SU-DHL-6 (cell line): Measurements from ENCODE around the gene BCL2L1.

Experiments used
- H2AFZ ChIP-seq: fragments of 200-600 bp; sonication (generic); 2 replicates; pipeline ENCODE4 v1.6.1; 2014; ENCODE audit warnings: low read depth, mild to moderate bottlenecking, moderate library complexity, mixed read lengths, antibody characterized with exemption, low read length; ENCODE audit not compliant: severe bottlenecking
- H3F3A ChIP-seq: fragments of 200-600 bp; shearing (Covaris generic); 2 replicates; pipeline ENCODE4 v1.6.0; 2016; ENCODE audit warnings: antibody characterized with exemption, mild to moderate bottlenecking; ENCODE audit not compliant: insufficient read depth
- H3K27ac ChIP-seq: fragments of 200-600 bp; sonication (generic); 2 replicates; pipeline ENCODE4 v1.5.1; 2016; ENCODE audit warnings: low read depth, mild to moderate bottlenecking, low read length, moderate library complexity, mixed read lengths
- H3K27me3 ChIP-seq: fragments of 200-600 bp; sonication (generic), shearing (Covaris generic); 2 replicates; pipeline ENCODE4 v1.6.0; 2014; ENCODE audit warnings: mild to moderate bottlenecking, low read length
- H3K36me3 ChIP-seq: fragments of 200-600 bp; sonication (generic); 2 replicates; pipeline ENCODE4 v1.6.1; 2014; ENCODE audit warnings: mild to moderate bottlenecking, low read length, mixed read lengths
- H3K4me2 ChIP-seq: fragments of 300-600, 200-600 bp; shearing (Covaris generic), sonication (generic); 2 replicates; pipeline ENCODE4 v1.6.0; 2014; ENCODE audit warnings: low read length, low read depth, mild to moderate bottlenecking; ENCODE audit not compliant: poor library complexity, severe bottlenecking
- H3K4me3 ChIP-seq: fragments of 200-600 bp; sonication (generic); 2 replicates; pipeline ENCODE4 v1.5.1; 2014; ENCODE audit warnings: antibody characterized with exemption, low read length, mild to moderate bottlenecking, mixed read lengths; ENCODE audit not compliant: insufficient read depth, poor library complexity, severe bottlenecking
- H3K79me2 ChIP-seq: fragments of 200-600 bp; sonication (generic); 2 replicates; pipeline ENCODE4 v1.6.1; 2014; ENCODE audit warnings: mild to moderate bottlenecking, low read length, moderate library complexity; ENCODE audit not compliant: insufficient read depth
- H3K9ac ChIP-seq: fragments of 200-600 bp; sonication (generic); 2 replicates; pipeline ENCODE4 v1.7.0; 2014; ENCODE audit warnings: mild to moderate bottlenecking, low read length
- H3K9me2 ChIP-seq: fragments of 200-600 bp; sonication (generic); replicated peaks from 2 replicates; pipeline ENCODE4 v1.6.1; 2014; ENCODE audit warnings: low read length; ENCODE audit not compliant: insufficient read depth
- H3K9me3 ChIP-seq: fragments of 200-600 bp; sonication (generic); 2 replicates; pipeline ENCODE4 v1.6.1; 2014; ENCODE audit warnings: low read length, mixed read lengths; ENCODE audit not compliant: insufficient read depth
- H4K20me1 ChIP-seq: fragments of 200-600 bp; sonication (generic); 2 replicates; pipeline ENCODE4 v1.6.1; 2014; ENCODE audit warnings: low read depth, mild to moderate bottlenecking, antibody characterized with exemption, low read length, moderate library complexity, mixed read lengths
- EZH2phosphoT487 ChIP-seq: fragments of 200-600 bp; sonication (generic), shearing (Covaris generic); conservative IDR thresholded peaks from 2 replicates; pipeline ENCODE4 v1.6.1; 2018; ENCODE audit warnings: mild to moderate bottlenecking, antibody characterized with exemption, low read length, moderate library complexity, mixed read lengths
- TF ChIP-seq, protein P1 (sequence below): fragments of 200-600 bp; sonication (generic); IDR thresholded peaks from one replicate; pipeline ENCODE4 v1.5.1; 2017; ENCODE audit warnings: antibody characterized with exemption, mild to moderate bottlenecking, low read length, moderate library complexity; ENCODE audit not compliant: insufficient read depth, poor library complexity, severe bottlenecking

Gene BCL2L1

GRCh38 chr20:31676609-31676989 lies 46.1 kb downstream of the BCL2L1 start:
- Histone ChIP-seq H2AFZ (no peak overlapping the region), H3K27ac (no peak overlapping the region), H3K36me3 (no peaks in the 10 kb centered on the region), H3K4me3 (no peak overlapping the region), H4K20me1 (no peaks in the 10 kb centered on the region), H3K4me2 (no peak overlapping the region), H3K9me2 (no peaks in the 10 kb centered on the region), H3K9me3 (no peaks in the 10 kb centered on the region), H3F3A (no peaks in the 10 kb centered on the region), H3K27me3 (no peaks in the 10 kb centered on the region), H3K79me2 (no peaks in the 10 kb centered on the region), H3K9ac (no peak overlapping the region)
- TF ChIP-seq EZH2phosphoT487 = no peak
- TF ChIP-seq, protein P1, sequence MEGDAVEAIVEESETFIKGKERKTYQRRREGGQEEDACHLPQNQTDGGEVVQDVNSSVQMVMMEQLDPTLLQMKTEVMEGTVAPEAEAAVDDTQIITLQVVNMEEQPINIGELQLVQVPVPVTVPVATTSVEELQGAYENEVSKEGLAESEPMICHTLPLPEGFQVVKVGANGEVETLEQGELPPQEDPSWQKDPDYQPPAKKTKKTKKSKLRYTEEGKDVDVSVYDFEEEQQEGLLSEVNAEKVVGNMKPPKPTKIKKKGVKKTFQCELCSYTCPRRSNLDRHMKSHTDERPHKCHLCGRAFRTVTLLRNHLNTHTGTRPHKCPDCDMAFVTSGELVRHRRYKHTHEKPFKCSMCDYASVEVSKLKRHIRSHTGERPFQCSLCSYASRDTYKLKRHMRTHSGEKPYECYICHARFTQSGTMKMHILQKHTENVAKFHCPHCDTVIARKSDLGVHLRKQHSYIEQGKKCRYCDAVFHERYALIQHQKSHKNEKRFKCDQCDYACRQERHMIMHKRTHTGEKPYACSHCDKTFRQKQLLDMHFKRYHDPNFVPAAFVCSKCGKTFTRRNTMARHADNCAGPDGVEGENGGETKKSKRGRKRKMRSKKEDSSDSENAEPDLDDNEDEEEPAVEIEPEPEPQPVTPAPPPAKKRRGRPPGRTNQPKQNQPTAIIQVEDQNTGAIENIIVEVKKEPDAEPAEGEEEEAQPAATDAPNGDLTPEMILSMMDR = no peak

GRCh38 chr20:31675828-31676608 lies 46.6 kb downstream of the BCL2L1 start:
- no peaks in the 10 kb centered on the region for H3K27me3 ChIP-seq
- no peak overlapping the region for H2AFZ ChIP-seq
- no peak overlapping the region for H3K4me3 ChIP-seq
- H3K9me3 ChIP-seq = no peaks in the 10 kb centered on the region
- no peaks in the 10 kb centered on the region for H3K36me3 ChIP-seq
- H3K9me2 ChIP-seq = no peaks in the 10 kb centered on the region
- no peak overlapping the region for H3K9ac ChIP-seq
- H3K27ac ChIP-seq = no peak overlapping the region
- no peaks in the 10 kb centered on the region for H3F3A ChIP-seq
- no peaks in the 10 kb centered on the region for H3K79me2 ChIP-seq
- no peaks in the 10 kb centered on the region for H4K20me1 ChIP-seq
- no peak for TF ChIP-seq EZH2phosphoT487
- TF ChIP-seq, protein P1 = no peak
- H3K4me2 ChIP-seq = no peak overlapping the region

GRCh38 chr20:31674895-31675827 lies 47.5 kb downstream of the BCL2L1 start:
- Histone ChIP-seq H3K27ac (peak overlapping the region; percentile 15; the same call in 1 of the 2 replicates), H3K36me3 (no peaks in the 10 kb centered on the region), H3K79me2 (0 out of 2 replicates have a peak, but pooled peaks cover 4% of the 10 kb centered on the region), H3K4me3 (no peak overlapping the region), H3F3A (no peaks in the 10 kb centered on the region), H4K20me1 (no peaks in the 10 kb centered on the region), H3K9ac (no peak overlapping the region), H3K9me3 (no peaks in the 10 kb centered on the region), H3K4me2 (no peak overlapping the region), H2AFZ (no peak overlapping the region), H3K27me3 (no peaks in the 10 kb centered on the region), H3K9me2 (no peaks in the 10 kb centered on the region)
- no peak for TF ChIP-seq EZH2phosphoT487
- TF ChIP-seq, protein P1 = no peak
